Measurements from ENCODE around the gene GRIN2A. TPM values are rescaled to one million over a fixed set of nuclear protein-coding genes. Genes with fewer than 3 reads are reported as not detected.
A peak's percentile ranks its signal among the peaks of the same experiment; 100 is the strongest.

Gene GRIN2A
- not detected for polyA plus RNA-seq (2012; ENCODE audit: insufficient read depth, insufficient read length)

DNA sequence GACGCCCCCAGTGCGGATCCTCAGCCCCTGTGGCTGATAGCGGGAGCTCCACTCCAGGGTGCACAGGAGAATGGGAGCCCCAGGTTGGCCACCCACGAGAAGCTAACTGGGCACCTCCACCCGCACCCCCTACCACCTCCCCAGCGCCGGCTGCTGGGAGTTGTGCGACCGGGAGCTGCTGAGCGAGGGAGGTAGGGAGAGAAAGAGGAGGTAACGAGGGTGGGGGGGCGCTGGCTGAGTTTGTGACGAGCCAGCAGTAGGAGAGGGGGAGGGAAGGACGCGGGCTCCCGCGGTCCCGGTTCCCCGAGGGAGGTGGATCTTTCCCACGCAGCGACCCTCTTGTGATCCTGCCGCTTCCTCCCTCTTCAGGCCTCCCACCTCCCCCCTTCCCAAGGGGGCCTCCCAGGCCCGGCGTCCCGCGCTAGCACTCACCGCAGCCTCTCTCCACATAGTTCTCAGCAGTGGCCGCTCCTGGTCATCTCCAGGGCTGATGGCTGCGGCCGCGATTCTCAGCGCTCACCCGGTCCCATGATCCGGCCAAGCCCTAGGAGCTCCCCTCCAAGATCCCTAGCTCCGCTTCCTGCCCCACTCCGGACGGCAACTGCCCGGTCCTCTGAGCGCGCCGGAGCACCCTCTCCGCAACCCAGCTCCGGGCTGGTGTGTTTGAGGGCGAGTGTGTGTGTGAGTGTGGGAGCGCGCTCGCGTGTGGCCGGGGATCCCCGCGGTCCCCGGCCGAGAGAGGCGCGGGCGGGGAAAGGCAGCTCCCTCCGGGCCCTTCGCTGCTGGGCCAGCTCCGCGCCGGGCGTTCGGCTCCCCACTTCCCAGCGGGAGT, at the start of gene GRIN2A:
GRIN2A (minus strand) TSS at position 207 of the 832 bp plus-strand sequence. CDS start 2,017 bp downstream, outside the sequence.
- no peak within 1 kb of the TSS for H3K4me3 ChIP-seq (ENCODE audit: low read length)
- DNase-seq (ENCODE audit: low read depth, low spot score), result no peak

DNA sequence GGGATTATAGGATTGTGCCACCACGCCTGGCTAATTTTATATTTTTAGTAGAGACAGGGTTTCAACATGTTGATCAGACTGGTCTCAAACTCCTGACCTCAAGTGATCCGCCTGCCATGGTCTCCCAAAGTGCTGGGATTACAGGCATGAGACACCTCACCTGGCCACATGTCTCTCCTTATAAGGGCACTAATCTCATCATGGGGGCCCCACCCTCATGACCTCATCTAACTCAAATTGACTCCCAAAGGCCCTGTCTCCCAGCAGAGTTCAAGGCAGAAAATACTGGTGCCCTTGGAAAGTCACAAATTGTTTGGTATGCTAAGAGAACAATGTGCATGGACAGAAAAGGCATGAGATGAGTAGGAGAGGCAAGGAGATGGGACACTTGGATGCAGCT, 49.3 kb upstream of the GRIN2A start:
- H3K4me3 ChIP-seq (ENCODE audit: low read length), result no peak overlapping the region
- no peak for DNase-seq (ENCODE audit: low read depth, low spot score)

DNA sequence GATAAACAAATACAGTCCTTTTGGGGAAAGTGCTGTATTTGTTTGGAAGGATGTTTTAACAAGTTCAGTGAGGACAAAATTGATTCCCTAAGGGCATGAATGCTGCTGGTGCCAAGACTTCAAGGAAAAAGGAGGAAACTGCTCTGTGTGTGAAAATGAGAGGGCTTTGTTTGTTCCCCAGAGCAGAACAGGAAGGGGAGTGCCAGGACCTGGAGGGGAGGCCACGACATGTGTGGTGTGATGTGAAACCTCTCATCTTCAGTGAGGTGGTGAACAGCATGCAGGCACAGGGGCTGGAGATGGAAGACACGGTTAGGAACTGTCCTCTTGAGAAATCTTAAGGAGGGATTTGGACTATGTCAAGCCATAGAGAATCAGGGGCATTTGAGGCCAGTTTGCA, 46.6 kb upstream of the GRIN2A start:
- DNase-seq (ENCODE audit: low read depth, low spot score), result peak; percentile 29
- no peak overlapping the region for H3K4me3 ChIP-seq (ENCODE audit: low read length)

- H3K4me3 ChIP-seq (ENCODE audit: low read length), result no peak overlapping the region
- no peak for DNase-seq (ENCODE audit: low read depth, low spot score)
Measured at GRCh38 chr16:10226987-10227306, 44.7 kb upstream of the GRIN2A start.

GRCh38 chr16:10226141-10226986, 44.1 kb upstream of the GRIN2A start:
- no peak for DNase-seq (ENCODE audit: low read depth, low spot score)
- H3K4me3 ChIP-seq (ENCODE audit: low read length), result no peak overlapping the region

GRCh38 chr16:10225653-10226052, 43.4 kb upstream of the GRIN2A start:
- H3K4me3 ChIP-seq (ENCODE audit: low read length), result no peak overlapping the region
- DNase-seq (ENCODE audit: low read depth, low spot score), result no peak

- no peak for DNase-seq (ENCODE audit: low read depth, low spot score)
- H3K4me3 ChIP-seq (ENCODE audit: low read length), result no peak overlapping the region
Measured at GRCh38 chr16:10224850-10225249, 42.6 kb upstream of the GRIN2A start.

GRCh38 chr16:10220942-10221341, 38.7 kb upstream of the GRIN2A start:
- H3K4me3 ChIP-seq (ENCODE audit: low read length), result no peak overlapping the region
- peak; percentile 54 for DNase-seq (ENCODE audit: low read depth, low spot score)

GRCh38 chr16:10219742-10220141, 37.5 kb upstream of the GRIN2A start:
- no peak for DNase-seq (ENCODE audit: low read depth, low spot score)
- H3K4me3 ChIP-seq (ENCODE audit: low read length), result no peak overlapping the region

DNA sequence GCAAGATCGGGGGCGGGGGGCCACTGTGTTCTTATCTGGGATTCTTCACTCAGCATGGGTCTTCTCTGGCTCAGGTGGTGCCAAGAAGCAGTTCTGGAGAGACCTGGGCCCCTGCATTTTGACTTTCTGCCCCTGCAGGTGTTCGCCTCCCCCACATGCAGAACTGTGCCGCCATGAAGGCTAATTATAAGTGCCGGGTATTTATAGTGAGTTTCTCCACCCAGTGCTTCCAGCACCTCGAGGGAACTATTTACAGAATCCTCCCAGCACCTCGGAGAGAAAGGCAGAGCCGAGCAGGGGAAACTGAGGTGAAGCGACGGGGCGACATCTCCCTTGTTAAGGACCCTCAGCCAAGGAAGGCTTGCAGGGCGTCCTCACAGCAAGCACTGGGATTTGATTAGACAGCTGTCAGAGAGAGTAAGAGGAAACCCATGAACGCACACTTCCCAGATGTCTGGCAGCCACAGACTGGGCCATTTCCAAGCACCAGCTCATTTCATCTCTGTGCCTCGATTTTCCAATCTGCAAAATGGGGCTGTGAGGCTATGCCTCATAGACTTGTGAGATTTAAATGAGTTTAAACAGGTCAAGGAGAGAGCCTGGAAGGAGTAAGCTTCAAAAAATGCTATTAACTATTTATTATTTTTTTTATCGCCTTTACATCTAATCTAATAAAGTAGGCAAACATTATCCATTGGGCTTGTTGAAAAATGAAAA, 36.4 kb upstream of the GRIN2A start:
- no peak for DNase-seq (ENCODE audit: low read depth, low spot score)
- H3K4me3 ChIP-seq (ENCODE audit: low read length), result no peak overlapping the region

GRCh38 chr16:10213748-10214147, 31.5 kb upstream of the GRIN2A start:
- no peak overlapping the region for H3K4me3 ChIP-seq (ENCODE audit: low read length)
- no peak for DNase-seq (ENCODE audit: low read depth, low spot score)

- H3K4me3 ChIP-seq (ENCODE audit: low read length), result no peak overlapping the region
- DNase-seq (ENCODE audit: low read depth, low spot score), result no peak
Measured at GRCh38 chr16:10210944-10211343, 28.7 kb upstream of the GRIN2A start.

- no peak for DNase-seq (ENCODE audit: low read depth, low spot score)
- H3K4me3 ChIP-seq (ENCODE audit: low read length), result no peak overlapping the region
Measured at GRCh38 chr16:10206865-10207264, 24.6 kb upstream of the GRIN2A start.

GRCh38 chr16:10206215-10206614, 24.0 kb upstream of the GRIN2A start:
- DNase-seq (ENCODE audit: low read depth, low spot score), result no peak
- H3K4me3 ChIP-seq (ENCODE audit: low read length), result no peak overlapping the region

DNA sequence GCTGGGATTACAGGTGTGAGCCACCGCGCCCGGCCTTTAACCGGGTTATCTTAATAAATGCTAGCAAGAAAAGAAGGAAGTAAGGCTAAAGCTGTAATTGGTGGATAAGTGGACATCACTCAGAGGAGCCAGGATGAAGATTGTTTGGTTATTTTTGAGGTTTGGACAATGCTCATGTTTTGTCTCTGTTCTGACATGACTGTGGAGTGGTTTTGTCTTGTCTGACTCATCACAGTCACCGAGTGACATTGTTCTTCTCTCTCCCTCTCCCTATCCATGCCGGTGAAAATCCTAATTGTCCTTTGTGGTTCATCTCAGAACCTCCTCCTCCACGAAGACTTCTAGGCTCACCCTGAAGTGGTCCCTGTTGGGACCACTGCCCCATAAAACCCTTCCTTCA, 23.5 kb upstream of the GRIN2A start:
- no peak for DNase-seq (ENCODE audit: low read depth, low spot score)
- H3K4me3 ChIP-seq (ENCODE audit: low read length), result no peak overlapping the region

GRCh38 chr16:10202649-10203048, 20.4 kb upstream of the GRIN2A start:
- no peak for DNase-seq (ENCODE audit: low read depth, low spot score)
- no peak overlapping the region for H3K4me3 ChIP-seq (ENCODE audit: low read length)

- DNase-seq (ENCODE audit: low read depth, low spot score), result no peak
- no peak overlapping the region for H3K4me3 ChIP-seq (ENCODE audit: low read length)
Measured at GRCh38 chr16:10200637-10201586, 18.7 kb upstream of the GRIN2A start.

GRCh38 chr16:10196999-10197398, 14.8 kb upstream of the GRIN2A start:
- H3K4me3 ChIP-seq (ENCODE audit: low read length), result no peak overlapping the region
- no peak for DNase-seq (ENCODE audit: low read depth, low spot score)

DNA sequence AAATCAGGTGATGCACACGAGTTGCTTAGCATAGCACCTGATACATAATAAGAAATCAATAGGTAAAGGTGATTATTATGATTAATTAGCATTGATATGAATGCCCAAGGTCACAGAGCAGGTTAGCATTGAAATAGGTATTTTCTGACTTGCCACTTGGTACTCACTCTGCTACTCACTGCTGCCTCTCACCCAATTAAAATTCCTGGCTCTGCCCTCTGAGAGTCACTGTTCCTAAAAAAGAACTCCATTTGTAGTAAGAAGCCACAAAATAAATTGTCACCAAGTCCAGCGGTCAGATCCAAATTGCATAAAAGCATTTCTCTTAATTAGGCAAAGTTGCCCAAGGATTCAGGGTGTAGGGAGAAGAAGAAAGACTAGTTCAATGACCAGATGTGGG, 8.9 kb upstream of the GRIN2A start:
- DNase-seq (ENCODE audit: low read depth, low spot score), result no peak
- no peak overlapping the region for H3K4me3 ChIP-seq (ENCODE audit: low read length)
